Naive thymus-derived CD8-positive, alpha-beta T cell (primary cell): ENCODE data around the gene DUSP15. TPM values are rescaled to one million over a fixed set of nuclear protein-coding genes. Genes with fewer than 3 reads are reported as not detected.
A peak's percentile ranks its signal among the peaks of the same experiment; 100 is the strongest.

Source experiments
- ATAC-seq, 2 donors: fragments of 150-1000 bp; cut with Tn5 transposase in 1 of 2; sonication (Bioruptor Pico), chemical (Tn5 transposase) in 1 of 2; 1 replicate in 1 of 2; 2 replicates in 1 of 2; pipeline ENCODE4 v1.10.0; 2021; ENCODE audit warnings: mild to moderate bottlenecking in 2 of 2, moderate library complexity in 2 of 2
- POLR2A ChIA-PET: fragments of 350-600 bp; sonication (Branson Sonifier 250); formaldehyde crosslinking; loops from one replicate; lab custom pipeline; 2021; ENCODE audit warnings: antibody characterized with exemption; lab: Charles Lee
- DNase-seq, 10 donors: peaks; one replicate each; pipeline versions ENCODE4 v3.0.0 to v3.0.0-alpha.2; 2020 to 2022
- H3K27ac Mint-ChIP-seq, 10 donors: one replicate each; pipeline ENCODE4 v1.8.0; 2020 to 2022; ENCODE audit warnings: mild to moderate bottlenecking in 10 of 10, mixed read lengths in 10 of 10, moderate library complexity in 4 of 10, inconsistent platforms in 1 of 10
- H3K27me3 Mint-ChIP-seq, 5 donors: one replicate each; pipeline ENCODE4 v1.8.0; 2021 to 2022; ENCODE audit warnings: mixed read lengths in 5 of 5
- H3K36me3 Mint-ChIP-seq, 3 donors: one replicate each; pipeline ENCODE4 v1.8.0; 2020 to 2022; ENCODE audit warnings: mixed read lengths in 3 of 3, mild to moderate bottlenecking in 2 of 3, inconsistent platforms in 1 of 3
- H3K4me1 Mint-ChIP-seq, 4 donors: one replicate each; pipeline ENCODE4 v1.8.0; 2021 to 2022; ENCODE audit warnings: mixed read lengths in 4 of 4
- H3K4me3 Mint-ChIP-seq, 10 donors: one replicate each; pipeline ENCODE4 v1.8.0; 2020 to 2022; ENCODE audit warnings: mild to moderate bottlenecking in 10 of 10, mixed read lengths in 10 of 10, moderate library complexity in 6 of 10, inconsistent platforms in 1 of 10
- H3K9me3 Mint-ChIP-seq, 9 donors: one replicate each; pipeline ENCODE4 v1.8.0; 2020 to 2022; ENCODE audit warnings: mixed read lengths in 9 of 9, mild to moderate bottlenecking in 3 of 9, inconsistent platforms in 1 of 9, moderate library complexity in 1 of 9
- polyA plus RNA-seq, 3 donors: library from polyadenylated mRNA; unstranded; fragments of 300-500 nt; fragmentation: Illumina TruSeq; gene quantifications; one replicate each; pipeline ENCODE4 v1.2.3, GENCODE V29; 2021
- total RNA-seq, 8 experiments: library from RNA in 2 of 8; stranded (reverse) in 2 of 8; gene quantifications; one replicate each; pipeline ENCODE4 v1.2.3 and lab custom pipeline; 2021 to 2026

Gene DUSP15
- total and polyA plus RNA-seq, 5 experiments from 2014 or later = not detected

- Mint-ChIP-seq H3K36me3 (no peaks in the 10 kb centered on the region), H3K4me3 (no peak overlapping the region)
- POLR2A ChIA-PET = interaction anchor here (0.6 kb wide), 1 partner anchor 47 kb away, joined by 5 read pairs; no protein-coding TSS in a partner anchor
These were observed 38.1 kb upstream of the DUSP15 start for GRCh38 chr20:31908424-31908823.

DNA sequence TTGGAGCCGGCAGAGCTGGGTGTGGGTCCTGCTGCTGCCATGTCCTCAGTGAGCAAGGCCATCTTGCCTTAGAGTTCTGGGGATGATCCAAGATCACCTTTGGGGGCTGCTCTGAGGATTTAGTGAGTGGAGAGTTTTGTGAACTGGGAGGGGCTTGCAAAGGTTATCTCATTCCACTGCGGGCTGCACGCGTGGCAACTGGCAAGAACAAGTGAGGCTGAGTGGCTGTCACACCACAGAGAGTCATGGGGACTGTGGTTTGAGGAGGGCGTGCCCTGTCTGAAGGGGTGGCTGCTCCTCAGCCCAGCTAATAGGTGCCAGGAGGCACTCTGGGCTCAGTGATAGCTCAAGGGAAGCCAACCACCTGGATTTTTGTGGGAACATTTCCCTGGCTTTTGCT lies 37.7 kb upstream of the DUSP15 start:
- Mint-ChIP-seq H3K4me3 (no peak overlapping the region), H3K4me1 (peaks cover 0 to 1% (median 0%) of the 10 kb centered on the region in 4 donors), H3K36me3 (no peaks in the 10 kb centered on the region), H3K27ac (peak overlapping the region in 1 of 10 donors; percentile 72), H3K9me3 (no peaks in the 10 kb centered on the region), H3K27me3 (peaks cover 0 to 8% (median 0%) of the 10 kb centered on the region in 5 donors)
- POLR2A ChIA-PET = interaction anchor here (0.6 kb wide), 1 partner anchor 48 kb away, joined by 5 read pairs; no protein-coding TSS in a partner anchor
- ATAC-seq (no peak), DNase-seq (no peak)

More at GRCh38 chr20:31908424-31908823, 38.1 kb upstream of the DUSP15 start:
- DNase-seq (no peak), ATAC-seq (no peak)
- H3K27me3 Mint-ChIP-seq = peaks cover 0 to 8% (median 0%) of the 10 kb centered on the region in 5 donors
- H3K4me1 Mint-ChIP-seq = peaks cover 0 to 1% (median 0%) of the 10 kb centered on the region in 4 donors
- H3K9me3 Mint-ChIP-seq = no peaks in the 10 kb centered on the region
- H3K27ac Mint-ChIP-seq = peak overlapping the region in 1 of 10 donors; percentile 57

- Mint-ChIP-seq H3K4me3 (no peak overlapping the region), H3K36me3 (no peaks in the 10 kb centered on the region), H3K27ac (no peak overlapping the region), H3K9me3 (no peaks in the 10 kb centered on the region), H3K4me1 (peaks cover 0 to 1% (median 0%) of the 10 kb centered on the region in 4 donors), H3K27me3 (peaks cover 0 to 8% (median 0%) of the 10 kb centered on the region in 5 donors)
- no peak for ATAC-seq
- DNase-seq = no peak
- POLR2A ChIA-PET = interaction anchor here (0.6 kb wide), 1 partner anchor 73 kb away, joined by 3 read pairs; no protein-coding TSS in a partner anchor
These were observed 36.7 kb upstream of the DUSP15 start for GRCh38 chr20:31907046-31907445.

DNA sequence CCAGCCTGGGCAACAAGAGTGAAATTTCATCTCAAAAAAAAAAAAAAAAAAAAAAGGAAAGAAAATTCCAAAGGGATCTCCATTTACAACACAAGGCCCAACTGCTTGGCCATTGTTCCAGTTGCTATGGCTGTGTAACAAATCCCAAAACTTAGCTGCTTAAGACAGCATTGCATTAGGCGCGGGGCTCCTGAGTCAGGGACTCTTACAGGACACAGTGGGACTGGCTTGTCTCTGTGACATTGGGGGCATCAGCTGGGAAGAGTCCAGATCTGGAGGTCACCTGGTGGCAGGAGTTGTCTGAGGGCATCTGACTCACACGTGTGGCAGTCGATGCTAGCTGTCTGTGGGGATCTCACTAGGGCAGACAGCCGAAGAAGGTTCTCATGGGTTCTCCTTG lies 35.7 kb upstream of the DUSP15 start:
- no peak for DNase-seq
- POLR2A ChIA-PET = no interaction called here

DNA sequence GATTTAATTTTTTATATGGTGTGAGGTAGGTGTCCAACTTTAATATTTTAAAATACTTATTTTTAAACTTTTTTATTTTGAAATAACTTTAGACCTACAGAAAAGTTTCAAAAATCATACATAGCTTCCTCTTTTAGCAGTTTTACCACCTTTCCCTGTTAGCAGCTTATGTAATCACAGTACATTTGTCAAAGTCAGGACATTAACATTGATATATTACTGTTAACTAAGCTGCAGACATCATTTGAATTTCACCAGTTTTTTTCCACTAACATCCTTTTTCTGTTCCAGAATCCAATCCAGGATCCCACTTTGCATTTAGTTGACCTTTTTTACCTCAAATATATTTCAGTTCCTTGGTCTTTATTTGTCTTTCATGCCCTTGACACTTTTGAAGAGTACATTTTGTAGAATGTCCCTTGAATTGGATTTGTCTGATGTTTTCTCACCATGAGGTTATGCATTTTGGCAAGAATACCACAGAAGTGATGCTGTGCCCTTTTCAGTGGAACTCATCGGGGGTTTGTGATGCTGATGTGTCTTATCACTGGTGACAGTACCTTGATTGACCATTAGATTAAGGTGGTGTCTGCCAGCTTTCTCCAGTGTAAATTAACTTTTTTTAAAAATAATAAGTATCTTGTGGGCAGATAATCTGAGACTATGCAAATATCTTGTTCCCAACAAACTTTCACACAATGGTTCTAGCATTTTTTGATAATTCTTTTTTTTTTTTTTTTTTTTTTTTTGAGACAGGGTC lies 33.5 kb upstream of the DUSP15 start:
- ATAC-seq (no peak), DNase-seq (no peak)
- Mint-ChIP-seq H3K9me3 (no peaks in the 10 kb centered on the region), H3K27me3 (peaks cover 0 to 10% (median 4%) of the 10 kb centered on the region in 5 donors), H3K36me3 (no peaks in the 10 kb centered on the region), H3K4me1 (peaks cover 0 to 1% (median 0%) of the 10 kb centered on the region in 4 donors), H3K27ac (no peak overlapping the region), H3K4me3 (no peak overlapping the region)
- POLR2A ChIA-PET = no interaction called here

More for the DNA sequence above, 35.7 kb upstream of the DUSP15 start:
- Mint-ChIP-seq H3K27me3 (peaks cover 0 to 8% (median 0%) of the 10 kb centered on the region in 5 donors), H3K4me1 (peaks cover 0 to 1% (median 0%) of the 10 kb centered on the region in 4 donors), H3K27ac (no peak overlapping the region), H3K36me3 (no peaks in the 10 kb centered on the region), H3K9me3 (no peaks in the 10 kb centered on the region), H3K4me3 (no peak overlapping the region)
- ATAC-seq = no peak

DNA sequence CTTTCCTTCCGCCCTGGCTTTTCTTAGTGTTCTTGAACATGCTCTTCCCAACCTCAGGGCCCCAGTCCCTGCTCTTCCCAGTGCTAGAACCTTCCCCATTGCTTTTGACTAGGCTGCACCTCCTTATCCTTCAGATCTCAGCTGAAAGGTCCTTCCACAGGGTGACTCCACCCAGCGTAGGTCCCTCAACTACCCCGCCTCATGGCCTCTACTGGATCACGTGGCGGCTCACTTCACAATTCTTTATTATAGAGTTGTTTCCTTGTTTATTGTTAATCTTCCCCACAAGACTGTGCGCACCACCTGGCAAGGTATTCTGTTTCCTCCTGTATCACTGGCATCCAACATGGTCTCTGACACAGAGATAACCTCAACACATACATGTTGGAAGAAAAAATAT lies 31.3 kb upstream of the DUSP15 start:
- Mint-ChIP-seq H3K36me3 (no peaks in the 10 kb centered on the region), H3K9me3 (no peaks in the 10 kb centered on the region), H3K27ac (no peak overlapping the region), H3K4me1 (no peaks in the 10 kb centered on the region), H3K27me3 (peaks cover 0 to 15% (median 6%) of the 10 kb centered on the region in 5 donors), H3K4me3 (no peak overlapping the region)
- POLR2A ChIA-PET = no interaction called here
- DNase-seq (no peak), ATAC-seq (no peak)

DNA sequence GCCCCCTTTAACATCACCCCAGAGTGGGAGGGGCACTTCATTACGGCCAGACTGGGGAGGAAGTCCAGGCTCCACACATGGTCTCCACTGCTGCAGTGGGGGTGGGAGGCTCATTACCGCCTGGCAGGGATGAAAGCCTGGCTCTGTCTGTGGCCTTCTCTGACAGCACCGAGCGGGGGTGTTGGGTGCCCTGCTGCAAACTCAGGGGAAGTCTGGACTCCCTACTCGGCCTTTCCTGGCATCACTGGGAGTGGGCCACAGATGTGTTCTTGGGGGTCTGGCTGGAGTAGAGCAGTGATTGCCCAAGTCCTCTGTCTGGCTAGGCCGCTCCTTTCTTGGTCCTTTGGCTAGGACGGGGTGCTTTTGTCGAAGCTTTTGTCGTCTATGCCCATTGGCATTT lies 27.2 kb upstream of the DUSP15 start:
- Mint-ChIP-seq H3K27ac (no peak overlapping the region), H3K27me3 (peaks cover 0 to 15% (median 7%) of the 10 kb centered on the region in 5 donors), H3K4me1 (peaks cover 0 to 4% (median 0%) of the 10 kb centered on the region in 4 donors), H3K36me3 (peaks cover 0 to 5% (median 5%) of the 10 kb centered on the region in 3 donors), H3K4me3 (no peak overlapping the region), H3K9me3 (peaks cover 0 to 7% (median 0%) of the 10 kb centered on the region in 9 donors)
- ATAC-seq (no peak), DNase-seq (no peak)
- POLR2A ChIA-PET = no interaction called here

- peaks cover 0 to 7% (median 0%) of the 10 kb centered on the region in 9 donors for H3K9me3 Mint-ChIP-seq
- peaks cover 0 to 5% (median 5%) of the 10 kb centered on the region in 3 donors for H3K36me3 Mint-ChIP-seq
- DNase-seq (no peak), ATAC-seq (no peak)
- H3K4me3 Mint-ChIP-seq = no peak overlapping the region
- H3K27ac Mint-ChIP-seq = no peak overlapping the region
- H3K27me3 Mint-ChIP-seq = peaks cover 0 to 15% (median 8%) of the 10 kb centered on the region in 5 donors
- H3K4me1 Mint-ChIP-seq = peaks cover 0 to 4% (median 0%) of the 10 kb centered on the region in 4 donors
- POLR2A ChIA-PET = no interaction called here
These were observed 25.7 kb upstream of the DUSP15 start for GRCh38 chr20:31896049-31896448.

GRCh38 chr20:31894980-31895675 lies 24.8 kb upstream of the DUSP15 start:
- peaks cover 0 to 7% (median 0%) of the 10 kb centered on the region in 9 donors for H3K9me3 Mint-ChIP-seq
- ATAC-seq = peak; percentile 50 to 61
- H3K36me3 Mint-ChIP-seq = peaks cover 0 to 5% (median 5%) of the 10 kb centered on the region in 3 donors
- peaks cover 1 to 15% (median 7%) of the 10 kb centered on the region in 5 donors for H3K27me3 Mint-ChIP-seq
- no peak overlapping the region for H3K4me3 Mint-ChIP-seq
- H3K27ac Mint-ChIP-seq = no peak overlapping the region
- DNase-seq = peak in 2 of 10 donors; percentile 5 to 26
- H3K4me1 Mint-ChIP-seq = peaks cover 0 to 4% (median under 1%) of the 10 kb centered on the region in 4 donors
- POLR2A ChIA-PET = interaction anchor here (0.6 kb wide), 1 partner anchor 152 kb away, joined by 3 read pairs; no protein-coding TSS in a partner anchor

DNA sequence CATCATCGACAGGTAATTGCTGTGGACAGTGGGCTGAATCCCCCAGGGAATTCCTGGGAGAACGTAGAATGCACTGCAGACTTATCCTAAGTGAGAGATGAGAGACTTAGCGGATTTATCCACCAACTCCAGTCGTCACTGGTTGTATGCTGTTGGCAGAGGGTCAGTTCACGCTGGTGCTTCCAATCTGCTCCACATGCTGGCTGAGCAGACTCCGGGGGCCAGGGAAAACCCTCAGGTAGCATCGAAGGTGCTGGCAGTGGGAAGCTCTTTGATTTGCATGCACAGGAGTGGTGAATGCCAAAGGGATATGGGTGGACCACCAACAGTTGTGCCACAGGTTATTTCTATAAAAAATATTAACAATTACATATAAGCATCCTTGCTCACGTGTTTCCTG lies 20.3 kb upstream of the DUSP15 start:
- peaks cover 0 to 10% (median 3%) of the 10 kb centered on the region in 5 donors for H3K27me3 Mint-ChIP-seq
- DNase-seq = no peak
- no peak overlapping the region for H3K27ac Mint-ChIP-seq
- POLR2A ChIA-PET = no interaction called here
- peaks cover 0 to 7% (median 0%) of the 10 kb centered on the region in 9 donors for H3K9me3 Mint-ChIP-seq
- H3K4me1 Mint-ChIP-seq = peaks cover 0 to 4% (median under 1%) of the 10 kb centered on the region in 4 donors
- ATAC-seq = no peak
- H3K36me3 Mint-ChIP-seq = peaks cover 0 to 5% (median 5%) of the 10 kb centered on the region in 3 donors
- no peak overlapping the region for H3K4me3 Mint-ChIP-seq

DNA sequence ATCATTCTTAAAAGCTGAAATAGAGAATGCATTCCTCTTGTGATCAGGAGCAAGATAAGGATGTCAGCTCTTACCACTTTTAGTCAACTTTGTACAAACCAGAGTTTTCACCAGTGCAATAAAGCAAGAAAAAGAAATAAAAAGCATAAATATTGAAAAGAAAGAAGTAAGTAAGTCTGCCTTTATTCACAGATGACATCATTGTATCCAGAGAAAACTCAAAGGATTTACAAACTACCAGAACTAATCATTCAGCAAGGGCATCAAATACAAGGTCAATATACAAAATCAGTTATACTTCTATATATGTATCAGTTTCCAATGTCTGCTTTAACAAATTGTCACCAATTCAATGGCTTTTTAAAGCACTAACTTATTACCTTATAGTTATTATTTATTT lies 13.5 kb upstream of the DUSP15 start:
- Mint-ChIP-seq H3K36me3 (no peaks in the 10 kb centered on the region), H3K4me3 (no peak overlapping the region), H3K27ac (no peak overlapping the region), H3K4me1 (peaks cover 9 to 14% (median 12%) of the 10 kb centered on the region in 4 donors), H3K27me3 (peaks cover 0 to 10% (median 1%) of the 10 kb centered on the region in 5 donors), H3K9me3 (no peaks in the 10 kb centered on the region)
- DNase-seq = no peak
- no peak for ATAC-seq
- POLR2A ChIA-PET = no interaction called here

DNA sequence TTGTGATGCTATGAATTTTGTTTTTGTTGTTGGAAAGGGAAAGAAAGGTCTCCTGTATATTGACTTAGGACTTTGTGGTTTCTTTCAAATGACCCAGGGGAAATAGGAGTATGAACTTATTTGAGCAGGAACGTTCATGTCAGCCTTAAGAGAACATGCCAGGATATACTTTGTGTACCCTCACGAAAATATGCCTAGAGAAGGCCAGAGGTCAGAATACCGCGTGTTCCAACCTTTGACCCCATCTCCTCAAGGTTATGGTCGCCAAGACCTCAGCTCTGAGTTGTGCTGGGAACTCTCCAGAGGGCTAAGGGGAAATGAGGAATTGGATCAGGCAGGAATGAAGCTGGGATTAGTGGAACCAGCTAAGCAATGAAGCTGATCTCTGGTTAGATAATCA lies 11.6 kb upstream of the DUSP15 start:
- POLR2A ChIA-PET = no interaction called here
- DNase-seq (no peak), ATAC-seq (no peak)
- Mint-ChIP-seq H3K27me3 (peaks cover 0 to 8% (median under 1%) of the 10 kb centered on the region in 5 donors), H3K4me3 (no peak overlapping the region), H3K9me3 (no peaks in the 10 kb centered on the region), H3K4me1 (peaks cover 9 to 14% (median 12%) of the 10 kb centered on the region in 4 donors), H3K36me3 (no peaks in the 10 kb centered on the region), H3K27ac (no peak overlapping the region)
